GM10266 (cell line): ENCODE data around the gene IL18RAP.
A peak's percentile ranks its signal among the peaks of the same experiment; 100 is the strongest.

Source experiments
- DNase-seq: peaks from one replicate; pipeline ENCODE4 v3.0.0; 2012; ENCODE audit errors: extremely low spot score
- CTCF ChIP-seq: IDR thresholded peaks from 2 replicates; pipeline ENCODE4 v1.5.1; 2012; ENCODE audit warnings: mild to moderate bottlenecking, low read depth; ENCODE audit not compliant: control insufficient read depth, insufficient read depth; ENCODE audit errors: missing control alignments

IL18RAP gene

GRCh38 chr2:102453501-102453900 is 30.5 kb downstream of the IL18RAP start:
- no peak for TF ChIP-seq CTCF
- no peak for DNase-seq

- TF ChIP-seq CTCF, result no peak
These were observed 32.2 kb downstream of the IL18RAP start for GRCh38 chr2:102455061-102455670.

GRCh38 chr2:102460467-102460866 is 37.5 kb downstream of the IL18RAP start:
- TF ChIP-seq CTCF, result no peak

More at GRCh38 chr2:102455061-102455670, 32.2 kb downstream of the IL18RAP start:
- DNase-seq, result no peak

DNA sequence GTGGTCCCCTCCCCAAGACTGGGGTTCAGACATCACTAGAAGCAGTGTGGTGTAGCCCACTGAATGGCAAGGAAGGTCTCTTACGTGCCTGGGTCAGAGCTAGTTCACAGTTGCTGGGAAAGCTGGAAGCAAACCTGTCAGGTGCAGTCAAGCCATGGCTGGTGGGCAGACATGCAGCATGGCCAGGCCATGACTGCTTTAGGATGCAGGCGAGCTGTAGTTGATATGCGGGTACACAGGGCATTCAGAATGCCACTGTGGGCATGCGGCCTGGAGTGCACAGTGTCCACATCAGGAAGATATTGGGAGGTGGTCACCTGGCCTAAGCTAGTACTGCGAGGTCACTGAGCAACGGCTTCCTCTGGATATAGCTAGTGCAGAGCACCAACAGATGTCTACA is 38.2 kb downstream of the IL18RAP start:
- no peak for DNase-seq
- no peak for TF ChIP-seq CTCF

More at GRCh38 chr2:102460467-102460866, 37.5 kb downstream of the IL18RAP start:
- DNase-seq, result no peak

- TF ChIP-seq CTCF, result no peak
- no peak for DNase-seq
These were observed 40.2 kb downstream of the IL18RAP start for GRCh38 chr2:102463160-102463559.

- TF ChIP-seq CTCF, result no peak
- DNase-seq, result no peak
These were observed 47.2 kb downstream of the IL18RAP start for GRCh38 chr2:102470168-102470567.

DNA sequence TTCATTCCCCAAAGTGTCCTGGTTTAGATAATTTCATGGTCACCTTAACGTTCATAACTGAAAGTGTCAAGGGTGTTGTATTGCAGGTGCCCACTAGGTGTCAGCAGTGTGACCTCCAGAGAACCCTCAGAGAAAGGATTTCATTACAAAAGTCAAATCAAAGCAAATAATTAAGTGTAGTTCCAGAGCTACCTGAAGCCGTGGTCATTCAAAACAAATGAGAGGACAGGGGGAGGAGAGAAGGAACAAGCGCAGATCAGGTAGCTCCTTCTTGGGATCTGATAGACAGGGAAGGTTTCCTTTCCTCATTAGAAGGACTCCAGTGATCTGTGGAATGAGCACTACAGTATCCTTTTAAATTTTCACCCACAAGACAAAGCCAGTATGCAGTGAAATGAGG is 50.1 kb downstream of the IL18RAP start, which contains the start of gene SLC9A4:
Gene SLC9A4, plus strand, starts transcription at position 207 of the 400 bp plus-strand sequence. CDS start 534 bp downstream, outside the sequence.
- peak; percentile 52 for DNase-seq
- TF ChIP-seq CTCF, result peak; percentile 87
